ENCODE data around the gene VKORC1.
A peak's percentile ranks its signal among the peaks of the same experiment; 100 is the strongest.
"Not testable (repeated sequence)": the region's sequence is repeated elsewhere in the genome, so short reads cannot be mapped to it uniquely, and the experiment has no call there.

VKORC1 gene

DNA sequence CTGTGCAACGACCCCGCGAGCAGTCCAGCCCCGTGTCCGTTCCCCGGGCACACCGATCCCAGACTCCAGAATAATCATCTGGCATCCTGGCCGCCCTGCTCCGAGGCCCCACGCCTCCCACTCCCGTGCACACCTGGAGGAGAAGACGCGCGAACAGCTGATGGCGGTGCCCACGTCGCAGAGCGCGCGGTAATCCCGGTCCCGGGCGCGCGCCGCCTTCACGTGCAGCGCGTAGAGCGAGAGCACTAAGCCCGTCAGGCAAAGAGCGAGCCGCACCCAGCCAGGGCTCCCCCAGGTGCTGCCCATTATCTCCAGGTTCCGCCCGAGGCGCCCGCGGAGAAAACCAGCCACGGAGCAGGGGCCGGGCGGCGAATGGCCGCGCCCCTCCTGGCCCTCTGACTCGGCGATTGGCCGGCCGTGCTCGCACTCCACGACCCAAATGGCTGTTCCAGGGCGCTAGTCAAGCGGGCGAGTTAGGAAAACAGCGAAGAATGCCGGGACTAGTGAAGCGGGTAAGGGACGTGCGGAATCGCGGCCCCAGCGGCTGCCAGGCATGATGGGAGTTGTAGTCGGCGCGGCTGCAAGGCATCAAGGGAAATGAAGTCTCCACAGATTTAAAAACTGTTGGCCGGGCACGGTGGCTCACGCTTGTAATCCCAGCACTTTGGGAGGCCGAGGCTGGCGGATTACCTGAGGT, at the start of gene VKORC1:
Gene VKORC1 (minus strand): TSS at position 374 of the 697 bp plus-strand sequence. CDS start 68 bp downstream, at position 306.
- DNase-seq, result peak; percentile 76 to 84

DNA sequence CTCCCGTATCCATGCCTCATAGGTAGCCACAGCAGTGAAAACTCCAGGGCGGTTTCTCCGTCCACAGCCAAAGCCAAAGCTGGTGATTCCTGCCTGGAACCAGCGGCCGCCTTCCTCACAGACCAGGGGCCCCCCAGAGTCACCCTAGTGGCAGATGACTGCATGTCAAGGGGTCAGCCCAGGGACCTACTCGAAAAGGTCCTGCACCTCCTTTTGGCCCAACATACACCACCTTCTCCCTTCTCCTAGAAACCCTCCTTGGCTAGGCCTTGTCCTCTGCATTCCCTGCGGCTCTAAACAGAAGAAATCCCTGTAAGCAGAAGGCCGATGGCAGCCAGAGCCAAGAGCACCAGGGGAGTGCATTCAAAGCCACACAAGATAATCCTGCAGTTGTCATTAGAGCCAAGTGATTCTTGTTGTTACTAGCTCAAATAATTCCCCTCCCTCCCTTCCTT, 49.1 kb upstream of the VKORC1 start:
- DNase-seq, result no peak

DNA sequence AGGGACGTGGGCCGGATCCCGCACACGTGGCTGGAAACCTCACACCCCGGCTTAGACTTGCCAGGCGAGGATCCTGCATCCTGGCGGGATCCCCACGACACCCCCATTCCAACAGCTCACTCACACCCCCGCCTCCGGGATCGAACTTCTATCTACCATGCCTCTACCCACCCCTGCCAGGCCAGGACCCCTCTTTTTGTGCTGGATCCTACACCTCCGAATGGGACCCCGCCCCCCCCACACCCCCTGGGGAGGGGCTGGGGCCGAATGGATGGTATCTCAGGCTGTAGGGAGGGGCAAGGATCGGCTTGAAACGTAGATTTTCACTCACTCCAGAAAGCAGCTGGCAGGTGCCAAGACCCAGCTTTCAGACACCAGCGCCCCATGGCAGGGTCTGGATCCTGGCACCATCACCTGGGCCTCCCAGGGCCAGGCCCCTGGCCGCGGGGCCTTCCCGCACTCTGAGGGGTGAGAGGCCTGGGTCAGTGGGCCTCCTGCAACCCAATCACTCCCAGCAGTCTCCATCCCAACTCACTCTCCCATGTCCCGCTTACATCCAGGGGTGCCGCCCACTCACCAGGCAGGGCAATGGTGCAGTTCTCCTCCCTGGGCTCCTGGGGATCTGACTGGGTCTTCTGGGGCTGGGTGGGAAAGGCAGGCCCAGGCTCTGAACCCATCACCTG, 48.6 kb upstream of the VKORC1 start:
- no peak for DNase-seq

DNA sequence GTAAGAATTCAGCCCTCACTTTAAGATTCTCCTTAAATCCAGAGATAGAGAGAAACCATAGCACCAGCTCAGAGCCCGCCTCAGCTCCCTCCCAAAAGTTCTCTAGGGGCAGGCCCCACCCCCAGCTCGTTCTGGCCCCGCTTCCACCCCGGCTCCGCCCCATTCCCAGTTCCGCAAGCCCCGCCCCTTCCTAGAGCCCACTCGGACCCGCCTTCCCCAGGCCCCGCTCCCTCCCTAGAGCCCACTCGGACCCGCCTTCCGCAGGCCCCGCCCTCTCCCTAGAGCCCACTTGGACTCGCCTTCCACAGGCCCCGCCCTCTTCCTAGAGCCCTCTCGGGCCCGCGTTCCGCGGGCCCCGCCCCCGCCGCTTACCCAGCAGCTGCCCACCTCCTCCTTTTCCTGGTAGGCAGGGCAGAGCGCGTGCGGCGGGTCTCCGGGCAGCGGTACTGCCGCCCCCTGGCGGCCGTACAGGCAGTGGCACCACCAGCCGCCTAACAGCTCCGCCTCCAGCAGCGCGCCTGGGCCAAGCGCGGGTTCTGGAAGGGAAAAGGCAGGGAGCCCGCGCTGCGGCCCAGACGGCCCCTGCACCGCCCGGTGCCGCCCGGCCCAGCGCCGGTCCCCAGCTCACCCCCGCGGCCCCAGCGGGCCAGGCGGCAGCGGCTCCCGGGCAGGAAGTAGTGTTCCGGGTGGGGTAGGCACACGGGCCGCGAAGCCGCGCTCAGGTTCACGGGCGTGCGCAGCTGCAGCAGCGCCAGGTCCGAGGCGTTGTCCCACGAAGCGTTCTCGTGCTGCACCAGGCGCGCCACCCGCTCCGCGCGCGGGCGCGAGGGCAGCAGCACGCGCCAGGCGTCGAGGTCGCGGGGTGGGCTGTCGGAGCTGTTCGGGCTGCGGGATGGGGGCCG, 47.8 kb upstream of the VKORC1 start:
- peak; percentile 85 to 86 for DNase-seq

DNA sequence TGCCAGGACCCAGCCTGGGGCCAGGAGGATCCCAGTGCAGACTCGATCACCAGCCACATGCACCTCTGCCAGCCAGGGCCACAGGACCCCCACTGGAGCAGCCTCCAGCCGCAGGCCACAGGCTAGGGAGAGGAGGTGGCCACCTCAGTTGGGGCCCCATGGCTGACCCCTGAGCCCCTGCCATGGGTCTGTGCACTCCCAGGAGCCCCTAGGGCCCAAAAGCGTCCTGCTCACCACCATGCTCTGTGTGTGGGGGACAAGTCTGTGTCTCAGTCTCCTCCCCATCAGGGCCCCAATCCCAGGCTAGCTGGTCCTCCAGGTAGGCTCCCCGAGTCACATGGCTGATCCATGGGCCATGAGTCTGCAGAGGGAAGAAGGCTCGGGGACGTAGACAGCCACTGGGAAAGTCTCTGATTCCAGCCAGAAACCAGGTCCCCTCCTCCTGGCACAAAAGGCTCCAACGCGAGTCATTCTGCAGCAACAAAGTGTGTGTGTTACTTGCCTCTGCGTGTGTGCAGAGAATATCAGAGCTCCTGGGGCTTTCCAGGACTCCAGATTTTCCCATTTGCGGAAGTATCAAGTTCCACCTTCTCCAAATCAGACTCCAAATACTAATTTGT, 47.0 kb upstream of the VKORC1 start:
- no peak for DNase-seq

DNA sequence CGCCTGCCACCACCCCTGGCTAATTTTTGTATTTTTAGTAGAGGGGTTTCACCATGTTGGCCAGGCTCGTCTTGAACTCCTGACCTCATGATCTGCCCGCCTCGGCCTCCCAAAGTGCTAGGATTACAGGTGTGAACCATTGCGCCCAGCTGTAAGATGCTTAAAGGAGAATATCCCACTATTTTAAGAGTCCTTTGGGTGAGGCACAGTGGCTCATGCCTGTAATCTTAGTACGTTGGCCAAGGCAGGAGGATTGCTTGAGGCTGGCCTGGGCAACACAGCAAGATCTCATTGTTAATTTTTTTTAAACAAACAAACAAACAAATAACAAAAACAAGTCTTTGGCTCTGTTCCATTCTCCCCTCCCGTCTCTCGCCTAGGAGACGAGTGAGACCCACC, 46.5 kb upstream of the VKORC1 start:
- not testable (repeated sequence) for DNase-seq

DNA sequence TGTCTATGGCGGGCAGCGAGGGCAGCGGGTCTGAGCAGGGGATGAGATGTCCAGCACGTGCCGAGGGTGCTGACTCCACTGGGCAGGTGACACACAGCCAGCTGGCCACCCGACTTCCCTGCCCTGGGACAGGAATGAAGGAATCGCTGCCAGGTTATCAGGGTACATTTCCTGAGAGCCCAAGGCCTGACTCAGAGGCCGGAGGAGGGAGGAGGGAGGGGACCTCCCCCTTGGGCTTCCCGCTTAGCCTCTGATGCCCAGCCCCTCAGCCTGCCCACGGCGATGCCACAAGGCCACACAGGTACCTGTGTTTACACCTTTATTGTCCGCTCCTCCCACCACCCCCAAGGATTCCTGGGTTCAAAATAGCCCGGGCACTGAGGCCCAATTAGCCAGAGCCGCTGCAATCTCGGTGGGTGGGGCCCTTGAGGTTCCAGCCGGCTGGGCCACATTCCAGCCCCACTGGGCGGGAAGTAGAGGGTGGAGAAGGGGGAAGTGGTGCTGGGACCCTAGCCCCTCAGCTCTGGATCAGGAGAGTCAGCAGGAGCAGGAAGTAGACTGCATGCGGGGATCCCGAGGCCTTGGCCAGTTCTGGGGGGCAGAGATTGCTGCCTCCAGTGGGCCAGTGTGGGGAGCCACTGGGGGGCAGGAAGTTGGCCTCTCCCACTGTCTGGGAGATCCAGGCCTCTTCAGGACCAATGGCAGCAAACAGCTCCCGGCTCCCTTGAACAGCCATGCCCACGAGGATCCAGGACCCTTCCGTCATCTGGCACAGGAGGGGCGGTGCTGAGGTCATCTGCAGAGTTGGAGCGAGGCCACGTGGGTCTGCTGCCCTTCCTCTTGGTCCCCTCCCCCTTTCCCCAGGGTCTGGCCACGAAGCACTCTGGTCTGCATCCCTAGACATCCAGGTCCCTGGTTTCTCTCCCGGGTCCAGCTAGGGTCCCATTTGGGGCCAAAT, 44.3 kb upstream of the VKORC1 start:
- no peak for DNase-seq

DNA sequence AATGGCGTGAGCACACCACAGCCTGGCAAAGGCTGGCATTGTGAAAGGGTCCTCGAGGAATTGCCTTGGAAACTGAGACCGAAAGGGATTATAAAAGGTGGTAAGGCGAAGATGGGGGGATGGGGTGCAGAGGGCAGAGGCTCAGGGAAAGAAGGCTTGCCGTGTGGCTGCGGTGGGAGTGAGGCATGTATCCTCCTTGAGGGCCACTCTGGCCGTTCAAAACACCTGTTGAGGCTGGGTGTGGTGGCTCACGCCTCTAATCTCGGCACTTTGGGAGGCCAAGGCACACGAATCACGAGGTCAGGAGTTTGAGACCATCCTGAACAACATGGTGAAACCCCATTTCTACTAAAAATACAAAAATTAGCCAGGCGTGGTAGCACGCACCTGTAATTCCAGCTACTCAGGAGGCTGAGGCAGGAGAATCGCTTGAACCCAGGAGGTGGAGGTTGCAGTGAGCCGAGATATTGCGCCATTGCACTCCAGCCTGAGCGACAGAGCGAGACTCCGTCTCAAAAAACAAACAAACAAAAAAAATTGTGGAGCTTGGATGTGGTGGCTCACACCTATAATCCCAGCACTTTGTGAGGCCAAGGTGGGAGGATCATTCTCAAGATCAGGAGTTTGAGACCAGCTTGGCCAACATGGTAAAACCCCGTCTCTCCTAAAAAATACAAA, 42.4 kb upstream of the VKORC1 start:
- DNase-seq, result not testable (repeated sequence)

DNA sequence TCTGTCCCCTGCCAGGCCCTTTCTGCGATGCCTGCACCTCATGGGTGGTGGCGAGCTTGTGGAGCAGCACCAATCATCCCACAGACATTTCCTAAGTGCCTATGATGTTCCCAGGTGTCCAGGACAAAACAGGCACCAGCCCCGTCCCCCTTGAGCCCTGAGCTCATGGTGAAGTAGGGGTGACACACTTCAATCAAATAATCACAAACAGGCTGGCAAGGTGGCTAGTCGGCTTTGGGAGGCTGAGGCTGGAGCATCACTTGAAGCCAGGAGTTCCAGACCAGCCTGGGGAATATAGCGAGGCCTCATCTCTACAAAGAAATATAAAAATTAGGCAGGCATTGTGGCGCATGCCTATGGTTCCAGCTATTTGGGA, 41.7 kb upstream of the VKORC1 start:
- DNase-seq, result no peak

DNA sequence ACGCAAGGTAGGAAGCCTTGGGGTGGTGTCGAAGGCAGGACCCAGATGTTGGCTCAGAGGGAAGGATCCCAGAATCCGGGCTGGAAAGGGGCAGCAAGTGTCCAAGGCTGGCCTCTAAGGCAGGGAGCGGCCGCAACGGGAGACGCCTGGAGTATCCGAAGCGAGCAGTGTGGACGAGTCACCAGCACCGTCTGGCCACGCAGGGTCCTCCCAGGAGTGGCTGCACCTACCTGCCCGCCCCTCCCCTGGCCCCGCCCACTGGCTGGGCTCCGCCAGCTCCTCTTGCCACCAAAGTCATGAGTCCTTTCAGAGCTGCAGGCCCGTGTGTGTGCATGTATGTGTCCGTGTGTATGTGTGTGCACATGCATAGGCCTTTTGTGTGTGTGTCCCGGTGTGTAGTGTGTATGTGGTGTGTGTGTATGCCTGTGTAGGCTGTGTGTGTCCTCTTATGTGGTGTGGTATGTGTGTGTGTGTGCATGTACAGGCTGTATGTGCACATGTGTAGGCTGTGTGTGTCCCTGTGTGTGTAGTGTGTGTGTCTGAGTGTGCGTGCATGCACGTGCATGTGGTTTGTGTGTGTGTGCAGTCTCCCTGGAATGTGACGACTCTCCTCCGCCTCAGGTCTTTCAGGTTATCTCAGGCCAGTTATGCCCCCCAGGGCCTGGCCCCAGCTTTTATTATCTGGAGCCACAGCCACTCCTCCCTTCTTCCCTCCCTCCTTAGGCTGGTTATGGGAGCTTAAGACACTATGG, 41.1 kb upstream of the VKORC1 start, which contains the start of gene PRSS8:
Gene PRSS8 (minus strand): TSS at position 193 of the 752 bp plus-strand sequence. CDS start 229 bp downstream, outside the sequence.
- no peak for DNase-seq

DNA sequence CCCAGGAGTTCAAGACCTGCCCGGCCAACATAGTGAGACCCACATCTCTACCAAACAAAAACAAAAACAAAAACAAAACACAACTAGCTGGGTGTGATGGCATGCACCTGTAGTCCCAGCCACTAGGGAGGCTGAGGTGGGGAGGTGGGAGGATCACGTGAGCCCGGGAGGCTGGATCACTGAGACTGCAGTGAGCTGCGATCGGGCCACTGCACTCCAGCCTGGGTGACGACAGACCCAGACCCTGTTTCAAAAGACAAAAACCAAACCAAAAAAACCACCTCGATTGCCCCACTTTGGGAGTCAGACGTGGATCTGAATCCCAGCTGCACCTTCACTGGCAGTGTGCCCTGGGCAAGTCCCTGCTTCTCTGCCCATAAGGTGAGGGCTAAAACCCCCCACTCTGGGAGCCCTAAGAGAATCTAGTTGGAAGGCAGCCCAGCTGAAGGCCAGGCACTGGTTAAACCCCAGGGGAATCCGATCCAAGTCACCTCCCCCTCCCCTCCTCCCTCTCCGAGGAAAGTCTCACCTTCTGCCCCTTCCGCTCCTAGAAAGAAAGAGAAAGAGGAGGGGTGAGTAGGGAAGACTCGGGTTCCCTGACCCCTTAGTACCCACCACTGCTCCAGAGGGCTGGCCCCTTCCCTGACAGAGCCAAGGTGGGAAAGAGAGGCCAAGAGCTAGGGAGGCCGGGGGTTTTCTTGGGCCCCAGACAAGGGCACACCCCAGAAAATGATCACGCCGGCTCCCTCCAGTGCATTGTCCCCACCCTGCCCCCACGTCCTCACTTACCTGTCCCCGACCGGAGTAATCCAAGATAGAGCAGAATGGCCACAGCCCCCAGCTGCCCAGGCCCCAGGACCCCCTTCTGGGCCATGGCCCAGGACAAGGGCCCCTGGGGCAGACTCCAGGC, 40.3 kb upstream of the VKORC1 start:
- DNase-seq, result no peak

DNA sequence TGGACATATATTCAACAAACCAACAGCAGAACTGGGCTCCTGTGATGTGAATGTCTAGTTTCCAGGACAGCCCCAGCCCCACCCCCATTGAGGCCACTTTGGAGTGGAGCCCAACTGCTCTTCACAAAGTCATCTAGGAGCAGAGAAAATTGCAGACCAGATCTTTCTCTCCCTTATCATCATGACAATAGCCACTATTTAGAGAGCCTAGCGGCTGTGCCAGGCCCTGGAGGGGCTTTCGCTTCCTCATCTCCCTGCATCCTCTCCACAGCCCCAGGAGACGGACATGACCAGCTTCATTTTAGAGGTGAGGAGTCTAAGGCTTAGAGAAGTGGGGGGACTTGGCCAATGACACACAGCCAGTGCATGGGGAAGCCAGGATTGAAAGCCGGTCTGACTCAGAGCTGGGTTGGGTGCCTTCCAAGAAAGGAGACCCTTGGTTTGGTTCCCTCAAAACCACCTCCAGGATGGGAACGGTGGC, 39.5 kb upstream of the VKORC1 start:
- no peak for DNase-seq

DNA sequence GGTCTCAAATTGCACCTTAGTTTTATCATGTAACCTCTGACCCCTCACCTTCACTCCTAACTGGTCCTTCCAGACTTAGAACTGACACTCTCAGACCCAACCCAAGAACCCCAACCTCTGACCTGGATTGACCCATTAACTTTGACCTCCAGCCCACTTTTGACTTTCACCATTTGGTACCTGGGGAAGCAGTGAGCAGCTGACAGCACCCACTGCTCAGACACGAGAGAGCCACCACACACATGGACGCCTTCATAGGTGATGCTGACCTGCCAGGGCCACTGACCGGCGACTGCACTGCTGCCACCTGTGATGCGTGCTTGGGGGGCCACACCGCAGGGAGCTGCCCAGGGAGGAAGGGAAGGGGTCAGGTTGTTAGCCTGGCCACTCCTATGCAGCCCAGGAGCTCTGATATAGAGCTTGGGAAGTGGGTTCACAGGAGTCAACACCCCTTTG, 38.5 kb upstream of the VKORC1 start:
- no peak for DNase-seq

DNA sequence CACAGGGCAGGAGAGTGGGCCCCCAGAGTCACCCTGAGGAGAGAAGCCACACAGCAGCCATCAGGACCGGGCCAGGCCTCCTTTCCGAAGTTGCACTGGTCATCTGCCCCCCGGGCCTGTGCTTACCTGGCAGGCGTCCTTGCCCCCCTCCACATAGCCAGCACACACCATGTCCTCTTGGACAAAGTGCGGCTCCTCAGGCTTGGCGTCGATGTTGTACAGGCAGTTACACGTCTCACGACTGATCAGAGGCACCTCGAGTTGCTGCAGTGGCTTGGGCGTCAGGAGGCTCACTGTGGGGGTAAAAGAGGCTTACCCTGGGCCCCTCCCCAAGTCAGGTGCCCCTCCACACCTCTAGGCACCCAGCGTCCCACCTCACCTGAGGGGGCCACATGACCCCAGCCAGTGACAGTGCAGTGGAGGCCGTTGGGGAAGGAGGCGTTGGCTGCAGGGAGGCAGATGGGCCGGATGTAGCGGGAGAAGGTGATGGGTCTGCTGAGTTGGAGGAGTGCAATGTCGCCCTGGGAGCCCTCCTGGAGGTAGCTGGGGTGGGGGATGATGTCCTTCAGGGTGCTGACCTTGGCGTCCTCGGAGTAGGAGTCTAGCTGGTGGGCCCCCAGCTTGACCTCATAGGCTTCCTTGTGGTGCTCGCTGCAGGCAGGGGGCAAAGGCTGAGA, 37.8 kb upstream of the VKORC1 start:
- no peak for DNase-seq

DNA sequence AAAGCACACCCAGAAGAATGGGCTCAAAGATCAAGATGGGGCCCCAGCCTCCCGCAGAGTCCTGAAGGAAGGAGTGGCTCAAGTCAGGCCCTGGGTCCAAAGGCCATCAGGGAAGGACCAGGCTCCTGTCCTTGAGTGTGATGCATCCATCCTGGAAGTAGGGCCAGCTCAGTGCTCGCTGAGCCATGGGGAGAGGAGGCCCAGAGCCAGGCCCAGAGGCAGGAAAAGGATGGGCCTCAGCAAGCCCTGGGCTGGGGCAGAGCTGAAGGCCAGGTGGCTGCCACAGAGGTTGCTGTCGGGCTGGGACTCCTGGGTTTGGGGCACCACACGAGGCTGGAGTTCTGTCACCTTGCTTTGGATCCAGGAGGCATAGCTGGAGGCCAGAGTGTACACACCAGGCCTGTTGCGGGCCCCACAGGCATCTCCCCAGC, 37.3 kb upstream of the VKORC1 start:
- DNase-seq, result no peak

DNA sequence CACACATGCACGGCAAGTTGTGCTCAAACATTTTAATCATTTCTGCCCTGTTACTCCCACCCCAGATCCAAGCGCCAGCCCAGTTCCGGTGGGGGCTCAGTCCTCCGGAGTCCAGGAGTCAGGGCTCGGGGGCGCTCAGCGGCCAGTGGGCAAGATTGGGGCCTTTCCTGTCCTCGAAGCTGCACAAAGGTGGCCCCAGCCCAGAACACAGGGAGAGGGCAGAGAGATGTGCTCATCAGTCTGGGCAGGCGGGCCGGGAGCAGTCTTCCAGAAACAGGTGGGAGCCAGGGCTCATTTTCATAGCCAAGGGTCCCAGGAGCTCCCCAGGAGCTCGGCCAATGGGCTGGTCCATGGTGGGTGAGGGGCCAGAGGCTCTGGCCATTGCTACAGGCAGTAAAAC, 36.8 kb upstream of the VKORC1 start:
- no peak for DNase-seq

DNA sequence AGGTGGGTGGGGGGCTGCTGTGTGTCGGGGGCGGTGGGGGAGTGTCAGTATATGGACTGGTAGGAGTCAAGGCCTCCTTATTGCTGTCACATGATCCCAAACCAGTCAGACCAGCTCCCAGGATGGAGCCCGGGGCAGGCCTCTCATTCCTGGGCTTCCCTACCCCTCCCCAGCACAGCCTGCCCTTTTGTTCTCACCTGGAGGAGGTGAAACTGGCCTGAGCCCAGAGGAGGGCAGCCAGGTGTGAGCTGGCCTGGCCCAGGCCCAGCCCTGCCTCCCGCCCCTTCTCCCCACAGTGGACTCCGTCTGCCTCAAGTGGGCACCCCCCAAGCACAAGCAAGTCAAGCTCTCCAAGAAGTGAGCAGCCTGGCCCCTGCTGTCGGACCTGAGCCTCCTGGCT, 36.3 kb upstream of the VKORC1 start:
- no peak for DNase-seq

DNA sequence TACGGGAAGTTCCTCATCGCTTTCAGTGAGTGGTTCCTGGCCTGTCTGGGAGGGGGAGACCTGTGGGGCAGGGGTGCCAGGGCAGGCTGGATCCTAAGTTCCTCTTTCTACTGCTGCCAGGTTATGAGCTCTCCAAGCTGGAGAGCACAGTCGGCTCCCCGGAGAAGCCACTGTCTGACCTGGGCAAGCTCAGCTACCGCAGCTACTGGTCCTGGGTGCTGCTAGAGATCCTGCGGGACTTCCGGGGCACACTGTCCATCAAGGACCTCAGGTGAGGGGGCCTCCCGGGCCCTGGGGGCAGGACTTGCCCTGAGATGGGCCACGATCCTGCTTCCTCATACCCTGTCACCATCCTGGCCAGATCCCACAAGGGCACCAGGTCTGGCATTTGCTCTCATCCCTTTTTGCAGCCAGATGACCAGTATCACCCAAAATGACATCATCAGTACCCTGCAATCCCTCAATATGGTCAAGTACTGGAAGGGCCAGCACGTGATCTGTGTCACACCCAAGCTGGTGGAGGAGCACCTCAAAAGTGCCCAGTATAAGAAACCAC, 35.8 kb upstream of the VKORC1 start:
- no peak for DNase-seq
